Measurements from ENCODE around the gene CEND1.

Gene CEND1

GRCh38 chr11:803467-803742 lies 13.5 kb upstream of the CEND1 start:
- Histone ChIP-seq H3K27ac (ENCODE audit: low read depth, low read length) (no peak overlapping the region), H3F3A (ENCODE audit: control insufficient read depth, insufficient read depth) (peaks cover 7% of the 10 kb centered on the region), H3K4me3 (ENCODE audit: low read length) (peak overlapping the region; percentile 91; the same call in 1 of the 2 replicates), H4K20me1 (ENCODE audit: control insufficient read depth, insufficient read depth, low read depth, low read length) (no peaks in the 10 kb centered on the region), H3K36me3 (ENCODE audit: control insufficient read depth, low read length) (peaks cover 54% of the 10 kb centered on the region), H3K4me1 (ENCODE audit: control insufficient read depth, low read length) (peaks cover 42% of the 10 kb centered on the region), H3K4me2 (ENCODE audit: low read length) (peak overlapping the region; percentile 99), H3K27me3 (ENCODE audit: control insufficient read depth, low read length) (no peaks in the 10 kb centered on the region), H3K79me2 (ENCODE audit: control insufficient read depth, low read length) (peaks cover 32% of the 10 kb centered on the region), H3K9me2 (replicated peaks; ENCODE audit: control insufficient read depth, low read length) (no peaks in the 10 kb centered on the region), H3K9me3 (ENCODE audit: control insufficient read depth, insufficient read depth, low read length) (no peaks in the 10 kb centered on the region)
- TF ChIP-seq CTCF (IDR thresholded peaks at IDR 0.05; ENCODE audit: low read depth, low read length, poor library complexity, severe bottlenecking) (no peak), EZH2phosphoT487 (IDR thresholded peaks at IDR 0.05; ENCODE audit: borderline replicate concordance, low read length) (no peak)

- Histone ChIP-seq H3K36me3 (ENCODE audit: control insufficient read depth, low read length) (peaks cover 53% of the 10 kb centered on the region), H3K27ac (ENCODE audit: low read depth, low read length) (no peak overlapping the region)
These were observed 13.0 kb upstream of the CEND1 start for GRCh38 chr11:802693-803466.

GRCh38 chr11:802018-802617 lies 12.2 kb upstream of the CEND1 start:
- TF ChIP-seq EZH2phosphoT487 (IDR thresholded peaks at IDR 0.05; ENCODE audit: borderline replicate concordance, low read length) (no peak), CTCF (IDR thresholded peaks at IDR 0.05; ENCODE audit: low read depth, low read length, poor library complexity, severe bottlenecking) (no peak)
- Histone ChIP-seq H3K27ac (ENCODE audit: low read depth, low read length) (no peak overlapping the region), H3K36me3 (ENCODE audit: control insufficient read depth, low read length) (peaks cover 54% of the 10 kb centered on the region), H4K20me1 (ENCODE audit: control insufficient read depth, insufficient read depth, low read depth, low read length) (no peaks in the 10 kb centered on the region), H3K79me2 (ENCODE audit: control insufficient read depth, low read length) (peaks cover 29% of the 10 kb centered on the region), H3K4me3 (ENCODE audit: low read length) (no peak overlapping the region), H3K9me3 (ENCODE audit: control insufficient read depth, insufficient read depth, low read length) (no peaks in the 10 kb centered on the region), H3K9me2 (replicated peaks; ENCODE audit: control insufficient read depth, low read length) (no peaks in the 10 kb centered on the region), H3K4me1 (ENCODE audit: control insufficient read depth, low read length) (peaks cover 36% of the 10 kb centered on the region), H3F3A (ENCODE audit: control insufficient read depth, insufficient read depth) (peaks cover 6% of the 10 kb centered on the region; the same call in 1 of the 2 replicates), H3K27me3 (ENCODE audit: control insufficient read depth, low read length) (no peaks in the 10 kb centered on the region), H3K4me2 (ENCODE audit: low read length) (no peak overlapping the region)

More at GRCh38 chr11:802693-803466, 13.0 kb upstream of the CEND1 start:
- H3K9me3 ChIP-seq (ENCODE audit: control insufficient read depth, insufficient read depth, low read length) = no peaks in the 10 kb centered on the region
- no peaks in the 10 kb centered on the region for H3K9me2 ChIP-seq (replicated peaks; ENCODE audit: control insufficient read depth, low read length)
- TF ChIP-seq EZH2phosphoT487 (IDR thresholded peaks at IDR 0.05; ENCODE audit: borderline replicate concordance, low read length) = no peak
- no peak for TF ChIP-seq CTCF (IDR thresholded peaks at IDR 0.05; ENCODE audit: low read depth, low read length, poor library complexity, severe bottlenecking)
- H3K4me3 ChIP-seq (ENCODE audit: low read length) = no peak overlapping the region
- H3K79me2 ChIP-seq (ENCODE audit: control insufficient read depth, low read length) = peaks cover 27% of the 10 kb centered on the region
- H3F3A ChIP-seq (ENCODE audit: control insufficient read depth, insufficient read depth) = peaks cover 7% of the 10 kb centered on the region
- peaks cover 39% of the 10 kb centered on the region for H3K4me1 ChIP-seq (ENCODE audit: control insufficient read depth, low read length)
- H3K4me2 ChIP-seq (ENCODE audit: low read length) = peak overlapping the region; percentile 99; the same call in 1 of the 2 replicates
- H4K20me1 ChIP-seq (ENCODE audit: control insufficient read depth, insufficient read depth, low read depth, low read length) = no peaks in the 10 kb centered on the region
- H3K27me3 ChIP-seq (ENCODE audit: control insufficient read depth, low read length) = no peaks in the 10 kb centered on the region

Measured in DOHH2 (cell line).